ENCODE data around the gene C16orf89. TPM values are rescaled to one million over a fixed set of nuclear protein-coding genes. Genes with fewer than 3 reads are reported as not detected.
A peak's percentile ranks its signal among the peaks of the same experiment; 100 is the strongest.

The C16orf89 gene
- total and polyA plus RNA-seq, 2 experiments from 2014 or later, result 2.8 to 4.4 TPM

- Histone ChIP-seq H3K4me3 (peak overlapping the region; percentile 45), H3K4me1 (ENCODE audit: insufficient read depth) (peaks cover 32% of the 10 kb centered on the region), H4K20me1 (replicated peaks; ENCODE audit: insufficient read depth) (no peaks in the 10 kb centered on the region), H3K4me2 (peak overlapping the region; percentile 85), H3K27ac (ENCODE audit: low read depth) (peak overlapping the region; percentile 96), H2AFZ (peak overlapping the region; percentile 70), H3F3A (replicated peaks; ENCODE audit: low read depth) (peaks cover 12% of the 10 kb centered on the region), H3K27me3 (ENCODE audit: insufficient read depth) (peaks cover 6% of the 10 kb centered on the region), H3K9me2 (ENCODE audit: insufficient read depth) (no peaks in the 10 kb centered on the region), H3K79me2 (replicated peaks; ENCODE audit: insufficient read depth) (no peaks in the 10 kb centered on the region; the same call in 1 of the 2 replicates), H3K36me3 (ENCODE audit: insufficient read depth) (no peaks in the 10 kb centered on the region)
- ATAC-seq (peak; percentile 81), DNase-seq (ENCODE audit: low spot score) (peak; percentile 84)
- no peak for TF ChIP-seq STAT1 (IDR thresholded peaks at IDR 0.05; ENCODE audit: unreplicated experiment)
- TF ChIP-seq EZH2 (IDR thresholded peaks at IDR 0.05; ENCODE audit: low read depth, unreplicated experiment), result no peak
- no peak for TF ChIP-seq JUNB (IDR thresholded peaks at IDR 0.05; ENCODE audit: unreplicated experiment)
- no peak; the same call in 1 of the 2 replicates for TF ChIP-seq POLR2AphosphoS5 (IDR thresholded peaks at IDR 0.05; ENCODE audit: low read depth)
- TF ChIP-seq, protein P1, sequence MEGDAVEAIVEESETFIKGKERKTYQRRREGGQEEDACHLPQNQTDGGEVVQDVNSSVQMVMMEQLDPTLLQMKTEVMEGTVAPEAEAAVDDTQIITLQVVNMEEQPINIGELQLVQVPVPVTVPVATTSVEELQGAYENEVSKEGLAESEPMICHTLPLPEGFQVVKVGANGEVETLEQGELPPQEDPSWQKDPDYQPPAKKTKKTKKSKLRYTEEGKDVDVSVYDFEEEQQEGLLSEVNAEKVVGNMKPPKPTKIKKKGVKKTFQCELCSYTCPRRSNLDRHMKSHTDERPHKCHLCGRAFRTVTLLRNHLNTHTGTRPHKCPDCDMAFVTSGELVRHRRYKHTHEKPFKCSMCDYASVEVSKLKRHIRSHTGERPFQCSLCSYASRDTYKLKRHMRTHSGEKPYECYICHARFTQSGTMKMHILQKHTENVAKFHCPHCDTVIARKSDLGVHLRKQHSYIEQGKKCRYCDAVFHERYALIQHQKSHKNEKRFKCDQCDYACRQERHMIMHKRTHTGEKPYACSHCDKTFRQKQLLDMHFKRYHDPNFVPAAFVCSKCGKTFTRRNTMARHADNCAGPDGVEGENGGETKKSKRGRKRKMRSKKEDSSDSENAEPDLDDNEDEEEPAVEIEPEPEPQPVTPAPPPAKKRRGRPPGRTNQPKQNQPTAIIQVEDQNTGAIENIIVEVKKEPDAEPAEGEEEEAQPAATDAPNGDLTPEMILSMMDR (conservative IDR thresholded peaks at IDR 0.05; ENCODE audit: low read depth in 2 of 2), result peak in 1 of 2 experiments; percentile 8; a peak in 1 of 4 replicates
- TF ChIP-seq CREB1 (CRISPR knock-in tag; IDR thresholded peaks at IDR 0.05; ENCODE audit: low read depth), result no peak
- TF ChIP-seq, protein P2, sequence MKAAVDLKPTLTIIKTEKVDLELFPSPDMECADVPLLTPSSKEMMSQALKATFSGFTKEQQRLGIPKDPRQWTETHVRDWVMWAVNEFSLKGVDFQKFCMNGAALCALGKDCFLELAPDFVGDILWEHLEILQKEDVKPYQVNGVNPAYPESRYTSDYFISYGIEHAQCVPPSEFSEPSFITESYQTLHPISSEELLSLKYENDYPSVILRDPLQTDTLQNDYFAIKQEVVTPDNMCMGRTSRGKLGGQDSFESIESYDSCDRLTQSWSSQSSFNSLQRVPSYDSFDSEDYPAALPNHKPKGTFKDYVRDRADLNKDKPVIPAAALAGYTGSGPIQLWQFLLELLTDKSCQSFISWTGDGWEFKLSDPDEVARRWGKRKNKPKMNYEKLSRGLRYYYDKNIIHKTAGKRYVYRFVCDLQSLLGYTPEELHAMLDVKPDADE (IDR thresholded peaks at IDR 0.05), result peak; percentile 65; the same call in 1 of the 2 replicates
- no peak for TF ChIP-seq ZNF331 (CRISPR knock-in tag; IDR thresholded peaks at IDR 0.05; ENCODE audit: low read depth)
- no peak for TF ChIP-seq REST (IDR thresholded peaks at IDR 0.05; ENCODE audit: unreplicated experiment)
- TF ChIP-seq ZNF462 (CRISPR knock-in tag; IDR thresholded peaks at IDR 0.05), result no peak
- peak overlapping the region; percentile 94 for H3K27ac Mint-ChIP-seq
- H3K4me3 Mint-ChIP-seq, result peak overlapping the region; percentile 49
- H3K36me3 Mint-ChIP-seq (ENCODE audit: low read depth), result no peaks in the 10 kb centered on the region; the same call in 2 of the 3 replicates
- peaks cover 39% of the 10 kb centered on the region for H3K4me1 Mint-ChIP-seq
- H3K9me3 Mint-ChIP-seq, result no peaks in the 10 kb centered on the region
- peaks cover 29% of the 10 kb centered on the region for H3K27me3 Mint-ChIP-seq (ENCODE audit: insufficient read depth, low read depth, poor library complexity)
Measured at GRCh38 chr16:5036228-5037156, 29.3 kb downstream of the C16orf89 start.
